HEK293 (cell line): ENCODE results near the gene CCDC170.

Experiments used
- CTCF ChIA-PET: fragments of 350-600 bp; formaldehyde crosslinking; extraction: SDS; loops from one replicate; lab custom pipeline; 2021; ENCODE audit warnings: antibody characterized with exemption; lab: Yijun Ruan, JAX
- POLR2A ChIA-PET: fragments of 300-600 bp; formaldehyde crosslinking; extraction: SDS; loops from one replicate; lab custom pipeline; 2020; ENCODE audit warnings: antibody characterized with exemption, inconsistent platforms; lab: Yijun Ruan, JAX
- H3K27ac ChIP-seq: fragments of 200-500 bp; sonication (Bioruptor generic); 2 replicates; pipeline ENCODE4 v1.5.1; 2014; ENCODE audit warnings: low read depth, low read length, control low read depth, inconsistent platforms; ENCODE audit errors: extremely low read depth
- H3K36me3 ChIP-seq, 2 experiments: fragments of 200-500 bp in 1 of 2; sonication (Bioruptor generic) in 1 of 2; 1 replicate in 1 of 2; 2 replicates in 1 of 2; pipeline ENCODE4 v1.5.1; 2014 to 2017; ENCODE audit warnings: inconsistent platforms in 2 of 2, low read length in 2 of 2; ENCODE audit not compliant: control insufficient read depth in 2 of 2, insufficient read depth in 1 of 2
- H3K4me1 ChIP-seq: fragments of 200-500 bp; sonication (Bioruptor generic); 2 replicates; pipeline ENCODE4 v1.5.1; 2014; ENCODE audit warnings: mild to moderate bottlenecking, low read length, inconsistent platforms; ENCODE audit not compliant: control insufficient read depth, insufficient read depth
- H3K4me3 ChIP-seq: 2 replicates; pipeline ENCODE4 v1.5.1; 2011; ENCODE audit warnings: low read depth, mild to moderate bottlenecking, control low read depth, low read length, moderate library complexity
- H3K9me3 ChIP-seq: fragments of 200-500 bp; sonication (Bioruptor generic); 2 replicates; pipeline ENCODE4 v1.5.1; 2014; ENCODE audit warnings: low read depth, low read length, inconsistent platforms; ENCODE audit not compliant: control insufficient read depth, insufficient read depth
- EGR2 ChIP-seq: fragments of 450-650 bp; formaldehyde crosslinking; IDR thresholded peaks from 2 replicates; pipeline ENCODE4 v1.5.1; 2016; ENCODE audit warnings: low read depth, missing biosample characterization, missing genetic modification characterization
- GLI4 ChIP-seq: fragments of 450-650 bp; formaldehyde crosslinking; IDR thresholded peaks from 2 replicates; pipeline ENCODE4 v1.5.1; 2016; ENCODE audit warnings: missing biosample characterization, missing genetic modification characterization
- GLIS1 ChIP-seq: fragments of 450-650 bp; formaldehyde crosslinking; IDR thresholded peaks from 2 replicates; pipeline ENCODE4 v1.5.1; 2016; ENCODE audit warnings: missing biosample characterization, missing genetic modification characterization
- GLIS2 ChIP-seq: fragments of 450-650 bp; formaldehyde crosslinking; IDR thresholded peaks from 2 replicates; pipeline ENCODE4 v1.5.1; 2016; ENCODE audit warnings: missing biosample characterization, missing genetic modification characterization
- HOXD13 ChIP-seq: sonication (generic); formaldehyde crosslinking; IDR thresholded peaks from 2 replicates; pipeline ENCODE4 v1.8.0; 2022; ENCODE audit warnings: missing genetic modification reagents, borderline replicate concordance
- KLF8 ChIP-seq: fragments of 450-650 bp; formaldehyde crosslinking; IDR thresholded peaks from 2 replicates; pipeline ENCODE4 v1.5.1; 2016; ENCODE audit warnings: missing biosample characterization, missing genetic modification characterization
- OSR2 ChIP-seq: fragments of 450-650 bp; formaldehyde crosslinking; IDR thresholded peaks from 2 replicates; pipeline ENCODE4 v1.5.1; 2016; ENCODE audit warnings: missing biosample characterization, missing genetic modification characterization
- PRDM1 ChIP-seq: fragments of 450-650 bp; formaldehyde crosslinking; IDR thresholded peaks from 2 replicates; pipeline ENCODE4; 2016; ENCODE audit warnings: missing biosample characterization, missing genetic modification characterization
- SP3 ChIP-seq: fragments of 450-650 bp; formaldehyde crosslinking; IDR thresholded peaks from 2 replicates; pipeline ENCODE4 v1.5.1; 2016; ENCODE audit warnings: missing biosample characterization, missing genetic modification characterization
- ZBTB8A ChIP-seq: fragments of 450-650 bp; formaldehyde crosslinking; IDR thresholded peaks from 2 replicates; pipeline ENCODE4 v1.5.1; 2016; ENCODE audit warnings: missing biosample characterization, missing genetic modification characterization
- ZFP41 ChIP-seq: fragments of 450-650 bp; formaldehyde crosslinking; IDR thresholded peaks from 2 replicates; pipeline ENCODE4 v1.5.1; 2016; ENCODE audit warnings: missing biosample characterization, missing genetic modification characterization, borderline replicate concordance
- ZNF114 ChIP-seq: fragments of 450-650 bp; formaldehyde crosslinking; IDR thresholded peaks from 2 replicates; pipeline ENCODE4 v1.5.0; 2017; ENCODE audit warnings: missing biosample characterization, missing genetic modification characterization
- ZNF391 ChIP-seq: fragments of 450-650 bp; formaldehyde crosslinking; IDR thresholded peaks from 2 replicates; pipeline ENCODE4 v1.5.1; 2016; ENCODE audit warnings: low read depth, missing biosample characterization, missing genetic modification characterization, borderline replicate concordance
- ZNF426 ChIP-seq: fragments of 450-650 bp; formaldehyde crosslinking; IDR thresholded peaks from 2 replicates; pipeline ENCODE4 v1.5.1; 2017; ENCODE audit warnings: missing biosample characterization, missing genetic modification characterization, mild to moderate bottlenecking, inconsistent platforms, moderate library complexity
- ZNF555 ChIP-seq: fragments of 450-650 bp; formaldehyde crosslinking; conservative IDR thresholded peaks from 2 replicates; pipeline ENCODE4 v1.5.1; 2017; ENCODE audit warnings: missing biosample characterization, mild to moderate bottlenecking, missing genetic modification characterization, inconsistent platforms
- ZNF571 ChIP-seq: fragments of 450-650 bp; formaldehyde crosslinking; IDR thresholded peaks from 2 replicates; pipeline ENCODE4 v1.5.0; 2017; ENCODE audit warnings: missing biosample characterization, missing genetic modification characterization
- ZNF776 ChIP-seq: fragments of 450-650 bp; formaldehyde crosslinking; IDR thresholded peaks from 2 replicates; pipeline ENCODE4 v1.5.0; 2017; ENCODE audit warnings: missing biosample characterization, missing genetic modification characterization, borderline replicate concordance
- ZNF791 ChIP-seq: fragments of 450-650 bp; formaldehyde crosslinking; IDR thresholded peaks from 2 replicates; pipeline ENCODE4 v1.5.1; 2016; ENCODE audit warnings: missing biosample characterization, missing genetic modification characterization
- ZSCAN30 ChIP-seq: fragments of 450-650 bp; IDR thresholded peaks from 2 replicates; pipeline ENCODE4 v1.5.1; 2018; ENCODE audit warnings: missing biosample characterization, mild to moderate bottlenecking, missing genetic modification characterization, moderate library complexity
- ZXDB ChIP-seq: fragments of 450-650 bp; formaldehyde crosslinking; IDR thresholded peaks from 2 replicates; pipeline ENCODE4 v1.5.1; 2016; ENCODE audit warnings: missing biosample characterization, missing genetic modification characterization
- TF ChIP-seq, protein P1 (sequence below): fragments of 450-650 bp; formaldehyde crosslinking; IDR thresholded peaks from 2 replicates; pipeline ENCODE4 v1.5.1; 2017; ENCODE audit warnings: missing biosample characterization, missing genetic modification characterization
- TF ChIP-seq, protein P2 (sequence below): fragments of 450-650 bp; formaldehyde crosslinking; conservative IDR thresholded peaks from 2 replicates; pipeline ENCODE4 v1.5.1; 2016; ENCODE audit warnings: low read depth, missing biosample characterization, missing genetic modification characterization
- TF ChIP-seq, protein P3 (sequence below): fragments of 450-650 bp; formaldehyde crosslinking; IDR thresholded peaks from 2 replicates; pipeline ENCODE4 v1.5.1; 2016; ENCODE audit warnings: missing biosample characterization, missing genetic modification characterization
- TF ChIP-seq, protein P4 (sequence below): fragments of 450-650 bp; formaldehyde crosslinking; IDR thresholded peaks from 2 replicates; pipeline ENCODE4 v1.5.1; 2017; ENCODE audit warnings: missing biosample characterization, missing genetic modification characterization
- TF ChIP-seq, protein P5 (sequence below): fragments of 450-650 bp; IDR thresholded peaks from 2 replicates; pipeline ENCODE4 v1.5.1; 2018; ENCODE audit warnings: missing biosample characterization, missing genetic modification characterization

The CCDC170 gene

DNA sequence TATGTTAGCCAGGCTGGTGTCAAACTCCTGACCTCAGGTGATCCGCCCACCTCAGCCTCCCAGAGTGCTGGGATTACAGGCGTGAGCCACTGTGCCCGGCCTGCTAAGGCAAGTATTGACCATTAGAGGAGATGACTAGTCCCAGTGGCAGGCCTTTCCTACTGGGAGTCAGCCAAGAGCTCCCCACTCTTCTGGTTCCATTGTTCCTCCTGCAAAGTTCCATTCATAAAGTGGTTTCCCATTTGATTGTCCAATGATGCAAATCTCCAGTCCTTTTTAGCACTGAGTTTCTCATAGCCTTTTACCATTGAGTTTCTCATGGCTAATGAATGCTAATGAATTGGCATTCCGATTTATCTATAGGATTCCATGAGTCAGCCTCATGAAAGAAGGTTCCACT is 165.4 kb downstream of the CCDC170 start:
- CTCF ChIA-PET, result interaction anchor here (1.5 to 2.4 kb wide), 3 partner anchors 9 to 17 kb away, joined by 3 to 11 read pairs (median 10); no protein-coding TSS in a partner anchor
- no peak overlapping the region for H3K4me3 ChIP-seq
- no peaks in the 10 kb centered on the region for H3K9me3 ChIP-seq
- no peaks in the 10 kb centered on the region for H3K36me3 ChIP-seq
- no peaks in the 10 kb centered on the region for H3K4me1 ChIP-seq
- H3K27ac ChIP-seq, result no peak overlapping the region
- POLR2A ChIA-PET, result no interaction called here
- TF ChIP-seq ZFP41, result no peak
- TF ChIP-seq EGR2 (tag by site-specific recombination), result no peak
- no peak for TF ChIP-seq ZNF426 (tag by site-specific recombination)
- no peak for TF ChIP-seq ZSCAN30 (tag by site-specific recombination)
- no peak for TF ChIP-seq ZBTB8A (tag by site-specific recombination)
- no peak for TF ChIP-seq GLIS2 (tag by site-specific recombination)
- TF ChIP-seq, protein P1, sequence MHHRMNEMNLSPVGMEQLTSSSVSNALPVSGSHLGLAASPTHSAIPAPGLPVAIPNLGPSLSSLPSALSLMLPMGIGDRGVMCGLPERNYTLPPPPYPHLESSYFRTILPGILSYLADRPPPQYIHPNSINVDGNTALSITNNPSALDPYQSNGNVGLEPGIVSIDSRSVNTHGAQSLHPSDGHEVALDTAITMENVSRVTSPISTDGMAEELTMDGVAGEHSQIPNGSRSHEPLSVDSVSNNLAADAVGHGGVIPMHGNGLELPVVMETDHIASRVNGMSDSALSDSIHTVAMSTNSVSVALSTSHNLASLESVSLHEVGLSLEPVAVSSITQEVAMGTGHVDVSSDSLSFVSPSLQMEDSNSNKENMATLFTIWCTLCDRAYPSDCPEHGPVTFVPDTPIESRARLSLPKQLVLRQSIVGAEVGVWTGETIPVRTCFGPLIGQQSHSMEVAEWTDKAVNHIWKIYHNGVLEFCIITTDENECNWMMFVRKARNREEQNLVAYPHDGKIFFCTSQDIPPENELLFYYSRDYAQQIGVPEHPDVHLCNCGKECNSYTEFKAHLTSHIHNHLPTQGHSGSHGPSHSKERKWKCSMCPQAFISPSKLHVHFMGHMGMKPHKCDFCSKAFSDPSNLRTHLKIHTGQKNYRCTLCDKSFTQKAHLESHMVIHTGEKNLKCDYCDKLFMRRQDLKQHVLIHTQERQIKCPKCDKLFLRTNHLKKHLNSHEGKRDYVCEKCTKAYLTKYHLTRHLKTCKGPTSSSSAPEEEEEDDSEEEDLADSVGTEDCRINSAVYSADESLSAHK, result no peak
- no peak for TF ChIP-seq ZXDB (tag by site-specific recombination)
- no peak for TF ChIP-seq KLF8 (tag by site-specific recombination)
- no peak for TF ChIP-seq ZNF791 (tag by site-specific recombination)
- no peak for TF ChIP-seq ZNF776 (tag by site-specific recombination)
- TF ChIP-seq, protein P2, sequence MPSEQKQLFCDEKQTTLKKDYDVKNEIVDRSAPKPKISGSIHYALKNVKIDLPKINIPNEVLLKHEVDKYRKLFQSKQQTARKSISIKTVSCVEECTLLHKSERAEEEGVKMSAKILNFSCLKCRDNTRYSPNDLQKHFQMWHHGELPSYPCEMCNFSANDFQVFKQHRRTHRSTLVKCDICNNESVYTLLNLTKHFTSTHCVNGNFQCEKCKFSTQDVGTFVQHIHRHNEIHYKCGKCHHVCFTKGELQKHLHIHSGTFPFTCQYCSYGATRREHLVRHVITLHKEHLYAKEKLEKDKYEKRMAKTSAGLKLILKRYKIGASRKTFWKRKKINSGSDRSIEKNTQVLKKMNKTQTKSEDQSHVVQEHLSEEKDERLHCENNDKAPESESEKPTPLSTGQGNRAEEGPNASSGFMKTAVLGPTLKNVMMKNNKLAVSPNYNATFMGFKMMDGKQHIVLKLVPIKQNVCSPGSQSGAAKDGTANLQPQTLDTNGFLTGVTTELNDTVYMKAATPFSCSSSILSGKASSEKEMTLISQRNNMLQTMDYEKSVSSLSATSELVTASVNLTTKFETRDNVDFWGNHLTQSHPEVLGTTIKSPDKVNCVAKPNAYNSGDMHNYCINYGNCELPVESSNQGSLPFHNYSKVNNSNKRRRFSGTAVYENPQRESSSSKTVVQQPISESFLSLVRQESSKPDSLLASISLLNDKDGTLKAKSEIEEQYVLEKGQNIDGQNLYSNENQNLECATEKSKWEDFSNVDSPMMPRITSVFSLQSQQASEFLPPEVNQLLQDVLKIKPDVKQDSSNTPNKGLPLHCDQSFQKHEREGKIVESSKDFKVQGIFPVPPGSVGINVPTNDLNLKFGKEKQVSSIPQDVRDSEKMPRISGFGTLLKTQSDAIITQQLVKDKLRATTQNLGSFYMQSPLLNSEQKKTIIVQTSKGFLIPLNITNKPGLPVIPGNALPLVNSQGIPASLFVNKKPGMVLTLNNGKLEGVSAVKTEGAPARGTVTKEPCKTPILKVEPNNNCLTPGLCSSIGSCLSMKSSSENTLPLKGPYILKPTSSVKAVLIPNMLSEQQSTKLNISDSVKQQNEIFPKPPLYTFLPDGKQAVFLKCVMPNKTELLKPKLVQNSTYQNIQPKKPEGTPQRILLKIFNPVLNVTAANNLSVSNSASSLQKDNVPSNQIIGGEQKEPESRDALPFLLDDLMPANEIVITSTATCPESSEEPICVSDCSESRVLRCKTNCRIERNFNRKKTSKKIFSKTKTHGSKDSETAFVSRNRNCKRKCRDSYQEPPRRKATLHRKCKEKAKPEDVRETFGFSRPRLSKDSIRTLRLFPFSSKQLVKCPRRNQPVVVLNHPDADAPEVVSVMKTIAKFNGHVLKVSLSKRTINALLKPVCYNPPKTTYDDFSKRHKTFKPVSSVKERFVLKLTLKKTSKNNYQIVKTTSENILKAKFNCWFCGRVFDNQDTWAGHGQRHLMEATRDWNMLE, result no peak
- no peak for TF ChIP-seq HOXD13
- no peak for TF ChIP-seq SP3 (tag by site-specific recombination)
- no peak for TF ChIP-seq GLIS1
- TF ChIP-seq, protein P3, sequence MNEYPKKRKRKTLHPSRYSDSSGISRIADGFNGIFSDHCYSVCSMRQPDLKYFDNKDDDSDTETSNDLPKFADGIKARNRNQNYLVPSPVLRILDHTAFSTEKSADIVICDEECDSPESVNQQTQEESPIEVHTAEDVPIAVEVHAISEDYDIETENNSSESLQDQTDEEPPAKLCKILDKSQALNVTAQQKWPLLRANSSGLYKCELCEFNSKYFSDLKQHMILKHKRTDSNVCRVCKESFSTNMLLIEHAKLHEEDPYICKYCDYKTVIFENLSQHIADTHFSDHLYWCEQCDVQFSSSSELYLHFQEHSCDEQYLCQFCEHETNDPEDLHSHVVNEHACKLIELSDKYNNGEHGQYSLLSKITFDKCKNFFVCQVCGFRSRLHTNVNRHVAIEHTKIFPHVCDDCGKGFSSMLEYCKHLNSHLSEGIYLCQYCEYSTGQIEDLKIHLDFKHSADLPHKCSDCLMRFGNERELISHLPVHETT (tag by site-specific recombination), result no peak

DNA sequence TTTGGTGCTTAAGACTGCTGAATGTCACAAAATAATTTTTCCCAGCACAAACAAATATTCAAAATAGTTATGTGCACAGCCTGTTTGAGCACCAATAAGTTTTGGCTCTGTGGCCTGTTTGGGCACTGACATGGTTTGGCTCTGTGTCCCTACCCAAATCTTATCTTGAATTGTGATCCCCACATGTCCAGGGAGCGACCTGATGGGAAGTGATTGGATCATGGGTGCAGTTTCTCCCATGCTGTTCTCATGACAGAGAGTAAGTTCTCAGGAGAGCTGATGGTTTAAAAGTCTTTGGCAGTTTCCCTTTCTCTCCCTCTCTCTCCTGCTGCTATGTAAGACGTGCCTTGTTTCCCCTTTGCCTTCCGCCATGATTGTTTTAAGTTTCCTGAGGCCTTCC is 167.7 kb downstream of the CCDC170 start:
- no peak overlapping the region for H3K27ac ChIP-seq
- no peaks in the 10 kb centered on the region for H3K4me1 ChIP-seq
- CTCF ChIA-PET, result no interaction called here
- H3K4me3 ChIP-seq, result no peak overlapping the region
- H3K9me3 ChIP-seq, result no peaks in the 10 kb centered on the region
- no peaks in the 10 kb centered on the region for H3K36me3 ChIP-seq
- POLR2A ChIA-PET, result no interaction called here
- TF ChIP-seq ZNF114 (tag by site-specific recombination) (no peak), PRDM1 (tag by site-specific recombination) (no peak), GLI4 (tag by site-specific recombination) (no peak), ZNF571 (tag by site-specific recombination) (no peak), ZNF555 (tag by site-specific recombination) (no peak), OSR2 (tag by site-specific recombination) (no peak), ZNF391 (tag by site-specific recombination) (no peak)
- TF ChIP-seq, protein P4, sequence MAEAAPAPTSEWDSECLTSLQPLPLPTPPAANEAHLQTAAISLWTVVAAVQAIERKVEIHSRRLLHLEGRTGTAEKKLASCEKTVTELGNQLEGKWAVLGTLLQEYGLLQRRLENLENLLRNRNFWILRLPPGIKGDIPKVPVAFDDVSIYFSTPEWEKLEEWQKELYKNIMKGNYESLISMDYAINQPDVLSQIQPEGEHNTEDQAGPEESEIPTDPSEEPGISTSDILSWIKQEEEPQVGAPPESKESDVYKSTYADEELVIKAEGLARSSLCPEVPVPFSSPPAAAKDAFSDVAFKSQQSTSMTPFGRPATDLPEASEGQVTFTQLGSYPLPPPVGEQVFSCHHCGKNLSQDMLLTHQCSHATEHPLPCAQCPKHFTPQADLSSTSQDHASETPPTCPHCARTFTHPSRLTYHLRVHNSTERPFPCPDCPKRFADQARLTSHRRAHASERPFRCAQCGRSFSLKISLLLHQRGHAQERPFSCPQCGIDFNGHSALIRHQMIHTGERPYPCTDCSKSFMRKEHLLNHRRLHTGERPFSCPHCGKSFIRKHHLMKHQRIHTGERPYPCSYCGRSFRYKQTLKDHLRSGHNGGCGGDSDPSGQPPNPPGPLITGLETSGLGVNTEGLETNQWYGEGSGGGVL (tag by site-specific recombination), result no peak
- TF ChIP-seq, protein P5, sequence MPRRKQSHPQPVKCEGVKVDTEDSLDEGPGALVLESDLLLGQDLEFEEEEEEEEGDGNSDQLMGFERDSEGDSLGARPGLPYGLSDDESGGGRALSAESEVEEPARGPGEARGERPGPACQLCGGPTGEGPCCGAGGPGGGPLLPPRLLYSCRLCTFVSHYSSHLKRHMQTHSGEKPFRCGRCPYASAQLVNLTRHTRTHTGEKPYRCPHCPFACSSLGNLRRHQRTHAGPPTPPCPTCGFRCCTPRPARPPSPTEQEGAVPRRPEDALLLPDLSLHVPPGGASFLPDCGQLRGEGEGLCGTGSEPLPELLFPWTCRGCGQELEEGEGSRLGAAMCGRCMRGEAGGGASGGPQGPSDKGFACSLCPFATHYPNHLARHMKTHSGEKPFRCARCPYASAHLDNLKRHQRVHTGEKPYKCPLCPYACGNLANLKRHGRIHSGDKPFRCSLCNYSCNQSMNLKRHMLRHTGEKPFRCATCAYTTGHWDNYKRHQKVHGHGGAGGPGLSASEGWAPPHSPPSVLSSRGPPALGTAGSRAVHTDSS (tag by site-specific recombination), result no peak
